Panc1 (cell line): ENCODE results near the gene ITPA. TPM values are rescaled to one million over a fixed set of nuclear protein-coding genes. Genes with fewer than 3 reads are reported as not detected.

Source experiments
- ATAC-seq: fragments of 200-7000 bp; cut with Tn5 transposase; 2 replicates; pipeline ENCODE4 v1.9.1; 2020; ENCODE audit warnings: mild to moderate bottlenecking, moderate library complexity
- BruUV-seq: library from RNA; stranded (reverse); fragments of 400-500 nt; replicated peaks from 2 replicates; lab custom pipeline; 2021; lab: Mats Ljungman, UMichigan
- CTCF ChIA-PET: fragments of 300-600 bp; sonication (Branson Sonifier 250); formaldehyde crosslinking; loops from one replicate; lab custom pipeline; 2022; ENCODE audit warnings: antibody characterized with exemption; lab: Charles Lee
- POLR2A ChIA-PET: fragments of 300-600 bp; sonication (Branson Sonifier 250); formaldehyde crosslinking; loops from one replicate; lab custom pipeline; 2022; ENCODE audit warnings: antibody characterized with exemption; lab: Charles Lee
- DNase-seq: peaks from one replicate; pipeline ENCODE4 v3.0.0-alpha.2; 2010; ENCODE audit warnings: low read depth, low spot score
- H3K27ac ChIP-seq: 2 replicates; pipeline ENCODE4 v1.5.1; 2011; ENCODE audit warnings: mild to moderate bottlenecking, low read length, inconsistent platforms
- H3K27me3 ChIP-seq: fragments of 200-500 bp; sonication (Bioruptor generic); 2 replicates; pipeline ENCODE4 v1.6.0; 2014; ENCODE audit warnings: low read length, inconsistent platforms; ENCODE audit not compliant: control insufficient read depth, insufficient read depth
- H3K36me3 ChIP-seq: fragments of 200-500 bp; sonication (Bioruptor generic); 2 replicates; pipeline ENCODE4 v1.5.1; 2014; ENCODE audit warnings: inconsistent platforms, mild to moderate bottlenecking, low read length, moderate library complexity; ENCODE audit not compliant: control insufficient read depth, insufficient read depth
- H3K4me1 ChIP-seq: 2 replicates; pipeline ENCODE4 v1.5.1; 2011; ENCODE audit warnings: inconsistent platforms, mild to moderate bottlenecking, low read length, moderate library complexity; ENCODE audit not compliant: control insufficient read depth, insufficient read depth
- H3K4me3 ChIP-seq, 2 experiments: 2 replicates each; pipeline ENCODE4 v1.5.1; 2011 to 2012; ENCODE audit warnings: low read depth in 2 of 2, low read length in 2 of 2, mild to moderate bottlenecking in 2 of 2, inconsistent platforms in 1 of 2, moderate library complexity in 1 of 2
- H3K9me3 ChIP-seq: fragments of 200-500 bp; sonication (Bioruptor generic); 2 replicates; pipeline ENCODE4 v1.5.1; 2014; ENCODE audit warnings: low read depth, mild to moderate bottlenecking, inconsistent platforms, low read length, moderate library complexity; ENCODE audit not compliant: control insufficient read depth, insufficient read depth
- CTCF ChIP-seq: fragments of 450-650 bp; IDR thresholded peaks from 2 replicates; pipeline ENCODE4 v1.5.1; 2017; ENCODE audit warnings: mild to moderate bottlenecking
- POLR2AphosphoS5 ChIP-seq: IDR thresholded peaks from 2 replicates; pipeline ENCODE4 v1.6.1; 2012; ENCODE audit warnings: mild to moderate bottlenecking, low read depth, low read length, moderate library complexity
- SIN3A ChIP-seq: IDR thresholded peaks from 2 replicates; pipeline ENCODE4 v1.6.1; 2012; ENCODE audit warnings: low read depth, mild to moderate bottlenecking, low read length, moderate library complexity, borderline replicate concordance; ENCODE audit not compliant: insufficient read depth
- TCF7L2 ChIP-seq: IDR thresholded peaks from 2 replicates; pipeline ENCODE4 v1.6.1; 2011; ENCODE audit warnings: mild to moderate bottlenecking, low read depth, low read length, inconsistent platforms
- in situ Hi-C: cut with HindIII; loops from 2 replicates; pipeline ENCODE4 v1.10.0; 2016; ENCODE audit warnings: low sequenced_read_pairs, low pct_unique_long_range_greater_than_20kb
- intact Hi-C: fragments of 100-400 bp; cut with micrococcal nuclease; formaldehyde crosslinking; loops from one replicate; pipeline ENCODE4 v1.10.0; 2022; ENCODE audit not compliant: unreplicated experiment
- total RNA-seq: library from RNA; stranded (reverse); gene quantifications from one replicate; pipeline ENCODE4 v1.2.1, GENCODE V29; 2021; ENCODE audit not compliant: unreplicated experiment
- TF ChIP-seq, protein P1 (sequence below), 2 experiments: IDR thresholded peaks; 2 replicates each; pipeline ENCODE4 v1.6.1; 2011 to 2012; ENCODE audit warnings: low read depth in 2 of 2, control low read depth in 1 of 2, low read length in 1 of 2, mild to moderate bottlenecking in 1 of 2, moderate library complexity in 1 of 2; ENCODE audit not compliant: insufficient read depth in 1 of 2

ITPA gene
- total RNA-seq, 1 experiment from 2014 or later = 107 TPM

DNA sequence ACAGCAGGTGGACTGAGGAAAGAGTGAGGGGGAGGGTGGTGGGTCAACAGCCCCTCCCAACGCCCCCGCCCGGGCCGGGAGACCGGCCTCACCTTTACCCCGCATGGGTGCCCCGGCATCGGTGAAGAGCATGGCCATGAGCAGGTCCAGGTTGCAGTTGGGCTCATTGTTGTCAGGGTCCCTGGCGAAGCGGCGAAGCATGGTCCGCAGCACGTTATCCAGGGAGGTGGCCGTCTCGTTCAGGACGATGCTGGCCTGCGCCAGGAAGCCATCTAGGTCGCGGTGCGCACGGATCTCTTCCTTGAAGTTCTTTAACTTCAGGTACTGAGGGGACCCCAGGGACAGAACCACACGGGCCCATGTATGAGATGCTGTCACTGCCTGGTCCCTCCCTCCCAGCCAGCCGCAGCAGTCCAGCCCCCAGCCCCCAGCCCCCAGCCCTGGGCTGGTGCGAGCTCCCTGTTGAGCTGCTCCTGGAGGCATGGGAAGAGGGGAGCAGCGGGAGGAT lies 24.7 kb downstream of the ITPA start:
- H3K27me3 ChIP-seq = no peaks in the 10 kb centered on the region
- POLR2A ChIA-PET = no interaction called here
- H3K9me3 ChIP-seq = no peaks in the 10 kb centered on the region
- intact Hi-C loops (no loop called here), in situ Hi-C loops (no loop called here)
- CTCF ChIA-PET = interaction anchor here (0.5 kb wide), 1 partner anchor 15 kb away, joined by 7 read pairs; no protein-coding TSS in a partner anchor
- H3K4me1 ChIP-seq = peaks cover 26% of the 10 kb centered on the region
- no peak for TF ChIP-seq POLR2AphosphoS5
- TF ChIP-seq SIN3A = no peak
- TF ChIP-seq TCF7L2 = no peak
- TF ChIP-seq, protein P1, sequence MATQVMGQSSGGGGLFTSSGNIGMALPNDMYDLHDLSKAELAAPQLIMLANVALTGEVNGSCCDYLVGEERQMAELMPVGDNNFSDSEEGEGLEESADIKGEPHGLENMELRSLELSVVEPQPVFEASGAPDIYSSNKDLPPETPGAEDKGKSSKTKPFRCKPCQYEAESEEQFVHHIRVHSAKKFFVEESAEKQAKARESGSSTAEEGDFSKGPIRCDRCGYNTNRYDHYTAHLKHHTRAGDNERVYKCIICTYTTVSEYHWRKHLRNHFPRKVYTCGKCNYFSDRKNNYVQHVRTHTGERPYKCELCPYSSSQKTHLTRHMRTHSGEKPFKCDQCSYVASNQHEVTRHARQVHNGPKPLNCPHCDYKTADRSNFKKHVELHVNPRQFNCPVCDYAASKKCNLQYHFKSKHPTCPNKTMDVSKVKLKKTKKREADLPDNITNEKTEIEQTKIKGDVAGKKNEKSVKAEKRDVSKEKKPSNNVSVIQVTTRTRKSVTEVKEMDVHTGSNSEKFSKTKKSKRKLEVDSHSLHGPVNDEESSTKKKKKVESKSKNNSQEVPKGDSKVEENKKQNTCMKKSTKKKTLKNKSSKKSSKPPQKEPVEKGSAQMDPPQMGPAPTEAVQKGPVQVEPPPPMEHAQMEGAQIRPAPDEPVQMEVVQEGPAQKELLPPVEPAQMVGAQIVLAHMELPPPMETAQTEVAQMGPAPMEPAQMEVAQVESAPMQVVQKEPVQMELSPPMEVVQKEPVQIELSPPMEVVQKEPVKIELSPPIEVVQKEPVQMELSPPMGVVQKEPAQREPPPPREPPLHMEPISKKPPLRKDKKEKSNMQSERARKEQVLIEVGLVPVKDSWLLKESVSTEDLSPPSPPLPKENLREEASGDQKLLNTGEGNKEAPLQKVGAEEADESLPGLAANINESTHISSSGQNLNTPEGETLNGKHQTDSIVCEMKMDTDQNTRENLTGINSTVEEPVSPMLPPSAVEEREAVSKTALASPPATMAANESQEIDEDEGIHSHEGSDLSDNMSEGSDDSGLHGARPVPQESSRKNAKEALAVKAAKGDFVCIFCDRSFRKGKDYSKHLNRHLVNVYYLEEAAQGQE (IDR thresholded peaks at IDR 0.05; ENCODE audit: insufficient read depth in 1 of 2, low read depth in 2 of 2, low read length in 1 of 2) = no peak
- TF ChIP-seq CTCF = no peak
- H3K27ac ChIP-seq = no peak overlapping the region
- ATAC-seq = no peak
- BruUV-seq = no TSS peak
- H3K4me3 ChIP-seq = no peak overlapping the region
- no peaks in the 10 kb centered on the region for H3K36me3 ChIP-seq
- no peak for DNase-seq

DNA sequence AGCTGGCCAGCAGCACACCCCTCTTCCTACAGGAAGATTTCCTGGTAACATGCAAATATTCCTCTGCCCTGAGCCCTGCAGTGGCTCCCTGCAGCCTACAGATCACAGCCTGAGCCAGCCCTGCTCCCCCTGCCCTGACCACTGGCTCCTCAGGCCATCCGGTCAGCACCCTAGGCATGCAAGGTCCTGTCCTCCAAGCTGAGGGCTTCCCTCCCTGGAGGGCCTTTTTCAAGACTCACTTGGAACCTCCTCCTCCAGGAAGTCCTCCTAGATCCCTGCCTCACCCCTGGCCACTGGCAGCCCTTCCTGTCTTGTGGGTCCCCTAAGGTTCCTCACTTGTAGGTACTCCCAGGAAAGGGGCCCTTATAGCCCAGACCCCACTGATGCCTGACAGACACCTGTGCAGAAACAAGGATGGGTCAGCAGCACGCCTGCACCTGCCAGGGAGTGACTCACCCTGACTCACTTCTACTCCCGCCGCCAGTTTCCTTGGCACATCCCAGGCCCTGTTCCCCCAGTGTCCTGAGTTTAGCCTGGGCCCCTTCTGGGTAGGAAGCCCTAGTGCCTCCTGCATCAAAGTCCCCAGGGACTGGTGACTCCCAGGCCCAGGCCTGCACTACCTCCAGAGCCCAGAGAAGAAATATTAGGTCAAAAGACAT lies 26.5 kb downstream of the ITPA start:
- peak; percentile 49 for ATAC-seq

More for the DNA sequence above, 26.5 kb downstream of the ITPA start:
- ChIA-PET CTCF (interaction anchor here (0.6 kb wide), 1 partner anchor 12 kb away, joined by 8 read pairs; no protein-coding TSS in a partner anchor), POLR2A (interaction anchor here (0.6 kb wide), 1 partner anchor 17 kb away, joined by 19 read pairs; no protein-coding TSS in a partner anchor)
- BruUV-seq = no TSS peak
- no peak for DNase-seq
- intact Hi-C loops = no loop called here
- TF ChIP-seq SIN3A = no peak
- TF ChIP-seq, protein P1 (IDR thresholded peaks at IDR 0.05; ENCODE audit: insufficient read depth in 1 of 2, low read depth in 2 of 2, low read length in 1 of 2) = no peak
- TF ChIP-seq CTCF = no peak
- no peak for TF ChIP-seq POLR2AphosphoS5
- TF ChIP-seq TCF7L2 = no peak
- H3K9me3 ChIP-seq = no peaks in the 10 kb centered on the region
- H3K36me3 ChIP-seq = no peaks in the 10 kb centered on the region; the same call in 1 of the 2 replicates
- in situ Hi-C loops = no loop called here
- H3K4me3 ChIP-seq = peak overlapping the region in 1 of 2 experiments; percentile 29; a peak in 2 of 4 replicates
- H3K27ac ChIP-seq = peak overlapping the region; percentile 48
- H3K27me3 ChIP-seq = no peaks in the 10 kb centered on the region
- peaks cover 26% of the 10 kb centered on the region for H3K4me1 ChIP-seq
